ENCODE data around the gene ANKRD24. TPM values are rescaled to one million over a fixed set of nuclear protein-coding genes. Genes with fewer than 3 reads are reported as not detected.
"Not testable (repeated sequence)": the region's sequence is repeated elsewhere in the genome, so short reads cannot be mapped to it uniquely, and the experiment has no call there.

ANKRD24 gene
- polyA plus RNA-seq, 1 donor from 2014 or later, result 2.8 TPM

GRCh38 chr19:4135386-4135785 lies 47.1 kb upstream of the ANKRD24 start:
- H3K36me3 ChIP-seq (ENCODE audit: insufficient read depth, low read length); H3K4me2 ChIP-seq (ENCODE audit: low read length); H3K79me2 ChIP-seq (replicated peaks; ENCODE audit: insufficient read depth, low read length); H2AFZ ChIP-seq (ENCODE audit: low read depth, low read length); H3K27me3 ChIP-seq (ENCODE audit: insufficient read depth, low read depth, low read length); H3K4me3 ChIP-seq (ENCODE audit: low read length); H3F3A ChIP-seq (ENCODE audit: insufficient read depth, low read length, poor library complexity, severe bottlenecking); H4K20me1 ChIP-seq (ENCODE audit: insufficient read depth); H3K9me3 ChIP-seq (ENCODE audit: low read length); H3K9me2 ChIP-seq (ENCODE audit: insufficient read depth, low read length); H3K9ac ChIP-seq (ENCODE audit: low read length); H3K27ac ChIP-seq (ENCODE audit: low read length): not testable (repeated sequence)

DNA sequence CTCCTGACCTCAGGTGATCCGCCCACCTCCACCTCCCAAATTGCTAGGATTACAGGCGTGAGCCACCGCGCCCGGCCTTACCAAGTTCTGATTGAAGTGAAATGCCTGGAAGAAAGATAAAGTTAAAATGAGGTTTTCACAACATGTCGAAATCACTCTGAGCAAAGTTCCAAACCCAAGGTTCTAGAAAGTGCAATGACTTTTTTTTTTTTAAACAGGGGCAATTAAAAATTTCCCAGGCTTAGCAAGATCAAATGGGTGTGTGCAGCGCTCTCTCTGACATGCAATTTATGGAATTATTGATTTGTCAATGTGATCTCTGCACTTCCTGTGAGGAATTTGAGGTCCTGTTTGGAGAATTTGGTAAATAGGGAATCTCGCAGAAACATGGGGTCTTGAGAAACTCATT lies 45.8 kb upstream of the ANKRD24 start:
- Histone ChIP-seq H3K9me3 (ENCODE audit: low read length) (no peaks in the 10 kb centered on the region), H3K4me2 (ENCODE audit: low read length) (no peak overlapping the region), H3F3A (ENCODE audit: insufficient read depth, low read length, poor library complexity, severe bottlenecking) (no peaks in the 10 kb centered on the region), H3K27me3 (ENCODE audit: insufficient read depth, low read depth, low read length) (no peaks in the 10 kb centered on the region), H3K27ac (ENCODE audit: low read length) (no peak overlapping the region), H3K9me2 (ENCODE audit: insufficient read depth, low read length) (no peaks in the 10 kb centered on the region), H2AFZ (ENCODE audit: low read depth, low read length) (no peak overlapping the region), H3K4me3 (ENCODE audit: low read length) (no peak overlapping the region), H3K9ac (ENCODE audit: low read length) (no peak overlapping the region), H3K79me2 (replicated peaks; ENCODE audit: insufficient read depth, low read length) (no peaks in the 10 kb centered on the region), H4K20me1 (ENCODE audit: insufficient read depth) (no peaks in the 10 kb centered on the region), H3K36me3 (ENCODE audit: insufficient read depth, low read length) (no peaks in the 10 kb centered on the region)
- no peak for TF ChIP-seq POLR2AphosphoS5 (IDR thresholded peaks at IDR 0.05)
- no peak for TF ChIP-seq EZH2 (IDR thresholded peaks at IDR 0.05; ENCODE audit: borderline replicate concordance, insufficient read depth, low read length, poor library complexity, severe bottlenecking)
- no peak for TF ChIP-seq EP300 (conservative IDR thresholded peaks at IDR 0.05; ENCODE audit: poor library complexity, severe bottlenecking)
- TF ChIP-seq RAD21 (conservative IDR thresholded peaks at IDR 0.05), result no peak
- no peak for TF ChIP-seq SMC3 (conservative IDR thresholded peaks at IDR 0.05; ENCODE audit: poor library complexity)
- no peak for TF ChIP-seq MXI1 (conservative IDR thresholded peaks at IDR 0.05; ENCODE audit: poor library complexity, severe bottlenecking)
- TF ChIP-seq TAF1 (IDR thresholded peaks at IDR 0.05; ENCODE audit: low read depth), result no peak
- TF ChIP-seq, protein P1, sequence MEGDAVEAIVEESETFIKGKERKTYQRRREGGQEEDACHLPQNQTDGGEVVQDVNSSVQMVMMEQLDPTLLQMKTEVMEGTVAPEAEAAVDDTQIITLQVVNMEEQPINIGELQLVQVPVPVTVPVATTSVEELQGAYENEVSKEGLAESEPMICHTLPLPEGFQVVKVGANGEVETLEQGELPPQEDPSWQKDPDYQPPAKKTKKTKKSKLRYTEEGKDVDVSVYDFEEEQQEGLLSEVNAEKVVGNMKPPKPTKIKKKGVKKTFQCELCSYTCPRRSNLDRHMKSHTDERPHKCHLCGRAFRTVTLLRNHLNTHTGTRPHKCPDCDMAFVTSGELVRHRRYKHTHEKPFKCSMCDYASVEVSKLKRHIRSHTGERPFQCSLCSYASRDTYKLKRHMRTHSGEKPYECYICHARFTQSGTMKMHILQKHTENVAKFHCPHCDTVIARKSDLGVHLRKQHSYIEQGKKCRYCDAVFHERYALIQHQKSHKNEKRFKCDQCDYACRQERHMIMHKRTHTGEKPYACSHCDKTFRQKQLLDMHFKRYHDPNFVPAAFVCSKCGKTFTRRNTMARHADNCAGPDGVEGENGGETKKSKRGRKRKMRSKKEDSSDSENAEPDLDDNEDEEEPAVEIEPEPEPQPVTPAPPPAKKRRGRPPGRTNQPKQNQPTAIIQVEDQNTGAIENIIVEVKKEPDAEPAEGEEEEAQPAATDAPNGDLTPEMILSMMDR (IDR thresholded peaks at IDR 0.05; ENCODE audit: poor library complexity, severe bottlenecking), result no peak
- TF ChIP-seq REST (IDR thresholded peaks at IDR 0.05; ENCODE audit: borderline replicate concordance), result no peak

- Histone ChIP-seq H3K27me3 (ENCODE audit: insufficient read depth, low read depth, low read length) (no peaks in the 10 kb centered on the region), H3F3A (ENCODE audit: insufficient read depth, low read length, poor library complexity, severe bottlenecking) (no peaks in the 10 kb centered on the region), H3K27ac (ENCODE audit: low read length) (no peak overlapping the region), H2AFZ (ENCODE audit: low read depth, low read length) (no peak overlapping the region), H3K9me2 (ENCODE audit: insufficient read depth, low read length) (no peaks in the 10 kb centered on the region), H3K36me3 (ENCODE audit: insufficient read depth, low read length) (no peaks in the 10 kb centered on the region), H3K79me2 (replicated peaks; ENCODE audit: insufficient read depth, low read length) (no peaks in the 10 kb centered on the region), H3K9me3 (ENCODE audit: low read length) (no peaks in the 10 kb centered on the region), H3K9ac (ENCODE audit: low read length) (no peak overlapping the region), H3K4me3 (ENCODE audit: low read length) (no peak overlapping the region), H4K20me1 (ENCODE audit: insufficient read depth) (no peaks in the 10 kb centered on the region), H3K4me2 (ENCODE audit: low read length) (no peak overlapping the region)
- TF ChIP-seq TAF1 (IDR thresholded peaks at IDR 0.05; ENCODE audit: low read depth), result no peak
- TF ChIP-seq, protein P1 (IDR thresholded peaks at IDR 0.05; ENCODE audit: poor library complexity, severe bottlenecking), result no peak
- TF ChIP-seq MXI1 (conservative IDR thresholded peaks at IDR 0.05; ENCODE audit: poor library complexity, severe bottlenecking), result no peak
- TF ChIP-seq SMC3 (conservative IDR thresholded peaks at IDR 0.05; ENCODE audit: poor library complexity), result no peak
- no peak for TF ChIP-seq EZH2 (IDR thresholded peaks at IDR 0.05; ENCODE audit: borderline replicate concordance, insufficient read depth, low read length, poor library complexity, severe bottlenecking)
- no peak for TF ChIP-seq REST (IDR thresholded peaks at IDR 0.05; ENCODE audit: borderline replicate concordance)
- TF ChIP-seq EP300 (conservative IDR thresholded peaks at IDR 0.05; ENCODE audit: poor library complexity, severe bottlenecking), result no peak
- no peak for TF ChIP-seq RAD21 (conservative IDR thresholded peaks at IDR 0.05)
- TF ChIP-seq POLR2AphosphoS5 (IDR thresholded peaks at IDR 0.05), result no peak
Measured at GRCh38 chr19:4138445-4138844, 44.0 kb upstream of the ANKRD24 start.
